SK-N-SH treated with all-trans-retinoic acid at 6 μM for 48 hours (cell line): ENCODE results near the gene WDR91.

Experiments used
- ATAC-seq: fragments of 200-7000 bp; cut with Tn5 transposase; 3 replicates; pipeline ENCODE4 v1.9.1; 2020; ENCODE audit warnings: mild to moderate bottlenecking, moderate library complexity
- ARNTL ChIP-seq: fragments of 450-650 bp; formaldehyde crosslinking; IDR thresholded peaks from 2 replicates; pipeline ENCODE4 v1.5.0; 2020; ENCODE audit warnings: low read depth, mild to moderate bottlenecking, moderate library complexity, borderline replicate concordance
- BACH2 ChIP-seq: fragments of 250-450 bp; sonication (Bioruptor Pico); IDR thresholded peaks from 2 replicates; pipeline ENCODE4 v1.9.0; 2021; ENCODE audit warnings: mild to moderate bottlenecking, borderline replicate concordance
- CSDC2 ChIP-seq: fragments of 250-450 bp; sonication (Bioruptor Pico); IDR thresholded peaks from 2 replicates; pipeline ENCODE4 v1.5.0; 2020; ENCODE audit warnings: mild to moderate bottlenecking, moderate library complexity
- ESRRG ChIP-seq: fragments of 250-450 bp; sonication (Bioruptor Pico); IDR thresholded peaks from 2 replicates; pipeline ENCODE4 v1.6.1; 2021; ENCODE audit warnings: mild to moderate bottlenecking
- GLIS3 ChIP-seq: fragments of 250-450 bp; sonication (Bioruptor Pico); IDR thresholded peaks from 2 replicates; pipeline ENCODE4 v1.5.0; 2020; ENCODE audit warnings: mild to moderate bottlenecking, moderate library complexity
- OSR1 ChIP-seq: fragments of 250-450 bp; sonication (Bioruptor Pico); IDR thresholded peaks from 2 replicates; pipeline ENCODE4 v1.8.0; 2022; ENCODE audit warnings: moderate library complexity, mild to moderate bottlenecking, inconsistent platforms
- PATZ1 ChIP-seq: fragments of 250-450 bp; sonication (Bioruptor Pico); IDR thresholded peaks from 2 replicates; pipeline ENCODE4 v1.8.0; 2020; ENCODE audit warnings: mild to moderate bottlenecking, moderate library complexity, borderline replicate concordance
- PPARA ChIP-seq: fragments of 250-450 bp; sonication (Bioruptor Pico); IDR thresholded peaks from 2 replicates; pipeline ENCODE4 v1.5.0; 2020; ENCODE audit warnings: mild to moderate bottlenecking, borderline replicate concordance
- RARB ChIP-seq: fragments of 250-450 bp; sonication (Bioruptor Pico); IDR thresholded peaks from 2 replicates; pipeline ENCODE4 v1.8.0; 2021; ENCODE audit warnings: mild to moderate bottlenecking, moderate library complexity
- SNAI2 ChIP-seq: fragments of 250-450 bp; sonication (Bioruptor Pico); IDR thresholded peaks from 2 replicates; pipeline ENCODE4 v1.5.0; 2020; ENCODE audit warnings: mild to moderate bottlenecking, moderate library complexity
- TCF4 ChIP-seq: fragments of 250-450 bp; sonication (Bioruptor Pico); IDR thresholded peaks from 2 replicates; pipeline ENCODE4 v1.8.0; 2021; ENCODE audit warnings: mild to moderate bottlenecking, moderate library complexity, borderline replicate concordance
- TOX ChIP-seq: fragments of 250-450 bp; sonication (Bioruptor Pico); IDR thresholded peaks from 2 replicates; pipeline ENCODE4 v1.8.0; 2021; ENCODE audit warnings: mild to moderate bottlenecking, moderate library complexity, borderline replicate concordance
- ZFP3 ChIP-seq: fragments of 250-450 bp; sonication (Bioruptor Pico); IDR thresholded peaks from 2 replicates; pipeline ENCODE4 v1.5.0; 2020; ENCODE audit warnings: mild to moderate bottlenecking, moderate library complexity
- ZFP30 ChIP-seq: fragments of 450-650 bp; formaldehyde crosslinking; IDR thresholded peaks from 2 replicates; pipeline ENCODE4 v1.5.0; 2022; ENCODE audit warnings: mild to moderate bottlenecking, moderate library complexity
- ZNF70 ChIP-seq: fragments of 450-650 bp; formaldehyde crosslinking; IDR thresholded peaks from 2 replicates; pipeline ENCODE4 v1.5.0; 2020; ENCODE audit warnings: mild to moderate bottlenecking, moderate library complexity
- ZNF8 ChIP-seq: fragments of 450-650 bp; formaldehyde crosslinking; IDR thresholded peaks from 2 replicates; pipeline ENCODE4 v1.5.0; 2020; ENCODE audit warnings: mild to moderate bottlenecking, moderate library complexity
- TF ChIP-seq, protein P1 (sequence below): fragments of 250-450 bp; sonication (Bioruptor Pico); IDR thresholded peaks from 2 replicates; pipeline ENCODE4 v1.5.1; 2021; ENCODE audit warnings: mild to moderate bottlenecking, moderate library complexity
- TF ChIP-seq, protein P2 (sequence below): fragments of 250-450 bp; sonication (Bioruptor Pico); IDR thresholded peaks from 2 replicates; pipeline ENCODE4 v1.5.0; 2020; ENCODE audit warnings: mild to moderate bottlenecking, moderate library complexity
- TF ChIP-seq, protein P3 (sequence below): fragments of 250-450 bp; sonication (Bioruptor Pico); IDR thresholded peaks from 2 replicates; pipeline ENCODE4 v1.8.0; 2021; ENCODE audit warnings: low read depth, mild to moderate bottlenecking, moderate library complexity, borderline replicate concordance
- TF ChIP-seq, protein P4 (sequence below): fragments of 250-450 bp; sonication (Bioruptor Pico); IDR thresholded peaks from 2 replicates; pipeline ENCODE4 v1.5.1; 2020; ENCODE audit warnings: low read depth, mild to moderate bottlenecking, moderate library complexity

WDR91 gene

GRCh38 chr7:135211179-135211945, at the start of gene WDR91:
TSS of gene WDR91 (minus strand) at chr7:135211526. CDS start at chr7:135211502, 24 bp downstream.
- TF ChIP-seq, protein P1, sequence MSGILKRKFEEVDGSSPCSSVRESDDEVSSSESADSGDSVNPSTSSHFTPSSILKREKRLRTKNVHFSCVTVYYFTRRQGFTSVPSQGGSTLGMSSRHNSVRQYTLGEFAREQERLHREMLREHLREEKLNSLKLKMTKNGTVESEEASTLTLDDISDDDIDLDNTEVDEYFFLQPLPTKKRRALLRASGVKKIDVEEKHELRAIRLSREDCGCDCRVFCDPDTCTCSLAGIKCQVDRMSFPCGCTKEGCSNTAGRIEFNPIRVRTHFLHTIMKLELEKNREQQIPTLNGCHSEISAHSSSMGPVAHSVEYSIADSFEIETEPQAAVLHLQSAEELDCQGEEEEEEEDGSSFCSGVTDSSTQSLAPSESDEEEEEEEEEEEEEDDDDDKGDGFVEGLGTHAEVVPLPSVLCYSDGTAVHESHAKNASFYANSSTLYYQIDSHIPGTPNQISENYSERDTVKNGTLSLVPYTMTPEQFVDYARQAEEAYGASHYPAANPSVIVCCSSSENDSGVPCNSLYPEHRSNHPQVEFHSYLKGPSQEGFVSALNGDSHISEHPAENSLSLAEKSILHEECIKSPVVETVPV (CRISPR knock-in tag) = no peak
- TF ChIP-seq ESRRG (no peak), CSDC2 (CRISPR knock-in tag) (no peak), BACH2 (no peak), ZFP3 (CRISPR knock-in tag) (no peak)
- TF ChIP-seq, protein P2, sequence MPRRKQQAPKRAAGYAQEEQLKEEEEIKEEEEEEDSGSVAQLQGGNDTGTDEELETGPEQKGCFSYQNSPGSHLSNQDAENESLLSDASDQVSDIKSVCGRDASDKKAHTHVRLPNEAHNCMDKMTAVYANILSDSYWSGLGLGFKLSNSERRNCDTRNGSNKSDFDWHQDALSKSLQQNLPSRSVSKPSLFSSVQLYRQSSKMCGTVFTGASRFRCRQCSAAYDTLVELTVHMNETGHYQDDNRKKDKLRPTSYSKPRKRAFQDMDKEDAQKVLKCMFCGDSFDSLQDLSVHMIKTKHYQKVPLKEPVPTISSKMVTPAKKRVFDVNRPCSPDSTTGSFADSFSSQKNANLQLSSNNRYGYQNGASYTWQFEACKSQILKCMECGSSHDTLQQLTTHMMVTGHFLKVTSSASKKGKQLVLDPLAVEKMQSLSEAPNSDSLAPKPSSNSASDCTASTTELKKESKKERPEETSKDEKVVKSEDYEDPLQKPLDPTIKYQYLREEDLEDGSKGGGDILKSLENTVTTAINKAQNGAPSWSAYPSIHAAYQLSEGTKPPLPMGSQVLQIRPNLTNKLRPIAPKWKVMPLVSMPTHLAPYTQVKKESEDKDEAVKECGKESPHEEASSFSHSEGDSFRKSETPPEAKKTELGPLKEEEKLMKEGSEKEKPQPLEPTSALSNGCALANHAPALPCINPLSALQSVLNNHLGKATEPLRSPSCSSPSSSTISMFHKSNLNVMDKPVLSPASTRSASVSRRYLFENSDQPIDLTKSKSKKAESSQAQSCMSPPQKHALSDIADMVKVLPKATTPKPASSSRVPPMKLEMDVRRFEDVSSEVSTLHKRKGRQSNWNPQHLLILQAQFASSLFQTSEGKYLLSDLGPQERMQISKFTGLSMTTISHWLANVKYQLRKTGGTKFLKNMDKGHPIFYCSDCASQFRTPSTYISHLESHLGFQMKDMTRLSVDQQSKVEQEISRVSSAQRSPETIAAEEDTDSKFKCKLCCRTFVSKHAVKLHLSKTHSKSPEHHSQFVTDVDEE (CRISPR knock-in tag) = peak; percentile 50; the same call in 1 of the 2 replicates
- ATAC-seq = peak; percentile 93

DNA sequence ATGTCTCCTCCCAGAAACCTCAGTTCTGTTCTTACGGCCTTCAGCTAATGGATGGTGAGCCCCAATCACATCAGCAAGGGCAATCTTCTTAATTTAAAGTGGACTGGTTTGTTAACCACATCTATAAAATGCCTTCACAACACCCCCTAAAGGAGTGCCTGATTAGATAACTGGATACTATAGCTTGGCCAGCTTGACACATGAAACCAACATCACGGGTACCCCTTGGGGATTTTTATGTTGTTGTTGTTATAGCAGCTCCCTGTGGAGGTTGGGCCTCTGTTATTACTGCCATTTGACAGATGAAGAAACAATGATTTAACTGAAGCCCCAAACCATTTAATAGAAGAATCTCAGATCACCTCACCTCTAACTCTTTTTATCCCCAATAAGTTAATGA, 49.1 kb upstream of the WDR91 start:
- TF ChIP-seq ZFP30 (no peak), RARB (CRISPR knock-in tag) (no peak), TOX (CRISPR knock-in tag) (no peak), OSR1 (no peak)
- TF ChIP-seq, protein P3, sequence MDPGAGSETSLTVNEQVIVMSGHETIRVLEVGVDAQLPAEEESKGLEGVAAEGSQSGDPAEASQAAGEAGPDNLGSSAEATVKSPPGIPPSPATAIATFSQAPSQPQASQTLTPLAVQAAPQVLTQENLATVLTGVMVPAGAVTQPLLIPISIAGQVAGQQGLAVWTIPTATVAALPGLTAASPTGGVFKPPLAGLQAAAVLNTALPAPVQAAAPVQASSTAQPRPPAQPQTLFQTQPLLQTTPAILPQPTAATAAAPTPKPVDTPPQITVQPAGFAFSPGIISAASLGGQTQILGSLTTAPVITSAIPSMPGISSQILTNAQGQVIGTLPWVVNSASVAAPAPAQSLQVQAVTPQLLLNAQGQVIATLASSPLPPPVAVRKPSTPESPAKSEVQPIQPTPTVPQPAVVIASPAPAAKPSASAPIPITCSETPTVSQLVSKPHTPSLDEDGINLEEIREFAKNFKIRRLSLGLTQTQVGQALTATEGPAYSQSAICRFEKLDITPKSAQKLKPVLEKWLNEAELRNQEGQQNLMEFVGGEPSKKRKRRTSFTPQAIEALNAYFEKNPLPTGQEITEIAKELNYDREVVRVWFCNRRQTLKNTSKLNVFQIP (CRISPR knock-in tag) = no peak
- TF ChIP-seq, protein P4, sequence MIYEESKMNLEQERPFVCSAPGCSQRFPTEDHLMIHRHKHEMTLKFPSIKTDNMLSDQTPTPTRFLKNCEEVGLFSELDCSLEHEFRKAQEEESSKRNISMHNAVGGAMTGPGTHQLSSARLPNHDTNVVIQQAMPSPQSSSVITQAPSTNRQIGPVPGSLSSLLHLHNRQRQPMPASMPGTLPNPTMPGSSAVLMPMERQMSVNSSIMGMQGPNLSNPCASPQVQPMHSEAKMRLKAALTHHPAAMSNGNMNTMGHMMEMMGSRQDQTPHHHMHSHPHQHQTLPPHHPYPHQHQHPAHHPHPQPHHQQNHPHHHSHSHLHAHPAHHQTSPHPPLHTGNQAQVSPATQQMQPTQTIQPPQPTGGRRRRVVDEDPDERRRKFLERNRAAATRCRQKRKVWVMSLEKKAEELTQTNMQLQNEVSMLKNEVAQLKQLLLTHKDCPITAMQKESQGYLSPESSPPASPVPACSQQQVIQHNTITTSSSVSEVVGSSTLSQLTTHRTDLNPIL (CRISPR knock-in tag) = no peak
- ATAC-seq = no peak

GRCh38 chr7:135259702-135260101, 48.4 kb upstream of the WDR91 start:
- TF ChIP-seq PATZ1 (CRISPR knock-in tag) (no peak), RARB (CRISPR knock-in tag) (no peak), GLIS3 (CRISPR knock-in tag) (no peak), OSR1 (no peak), ZNF70 (no peak), CSDC2 (CRISPR knock-in tag) (no peak), ARNTL (CRISPR knock-in tag) (no peak), PPARA (no peak), BACH2 (no peak), TCF4 (CRISPR knock-in tag) (no peak), SNAI2 (CRISPR knock-in tag) (no peak), TOX (CRISPR knock-in tag) (no peak), ZNF8 (CRISPR knock-in tag) (no peak), ZFP3 (CRISPR knock-in tag) (no peak)
- TF ChIP-seq, protein P4 (CRISPR knock-in tag) = no peak
- TF ChIP-seq, protein P3 (CRISPR knock-in tag) = no peak
- TF ChIP-seq, protein P1 (CRISPR knock-in tag) = no peak
- ATAC-seq = no peak
